SK-N-SH (cell line): Measurements from ENCODE around the gene ZNF225. TPM values are rescaled to one million over a fixed set of nuclear protein-coding genes. Genes with fewer than 3 reads are reported as not detected.
A peak's percentile ranks its signal among the peaks of the same experiment; 100 is the strongest.

ENCODE experiments used
- CTCF ChIA-PET: fragments of 300-600, 350-600 bp; formaldehyde crosslinking; extraction: SDS; loops from one replicate; lab custom pipeline; 2021; lab: Yijun Ruan, JAX
- POLR2A ChIA-PET: fragments of 350-600 bp; sonication (Branson Sonifier 250); formaldehyde crosslinking; extraction: SDS; loops from one replicate; lab custom pipeline; 2020; ENCODE audit warnings: antibody characterized with exemption, inconsistent platforms; lab: Yijun Ruan, JAX
- DNase-seq: peaks from one replicate; pipeline ENCODE4 v3.0.0; 2012
- H2AFZ ChIP-seq: fragments of 200-600 bp; sonication (generic); 2 replicates; pipeline ENCODE4 v1.8.1; 2016; ENCODE audit warnings: antibody characterized with exemption, mild to moderate bottlenecking, low read depth
- H3F3A ChIP-seq: fragments of 200-600 bp; sonication (generic); replicated peaks from 2 replicates; pipeline ENCODE3; 2016; ENCODE audit warnings: antibody characterized with exemption, mild to moderate bottlenecking; ENCODE audit not compliant: insufficient read depth
- H3K27ac ChIP-seq, 2 experiments: fragments of 200-500 bp in 1 of 2; fragments of 200-600 bp in 1 of 2; sonication (Bioruptor generic) in 1 of 2; sonication (generic), shearing (Covaris generic) in 1 of 2; 2 replicates each; pipeline versions ENCODE4 v1.5.1 to v1.6.1; 2014 to 2016; ENCODE audit warnings: low read depth in 2 of 2, inconsistent platforms in 1 of 2, low read length in 1 of 2, mild to moderate bottlenecking in 1 of 2, mixed read lengths in 1 of 2
- H3K27me3 ChIP-seq: fragments of 200-600 bp; sonication (generic), shearing (Covaris generic); 2 replicates; pipeline ENCODE4 v1.6.1; 2016; ENCODE audit warnings: mixed run types; ENCODE audit not compliant: insufficient read depth
- H3K36me3 ChIP-seq, 2 experiments: fragments of 200-500 bp in 1 of 2; fragments of 200-600 bp in 1 of 2; sonication (Bioruptor generic) in 1 of 2; sonication (generic) in 1 of 2; replicated peaks in 1 of 2; 2 replicates each; pipeline versions ENCODE3 to v1.5.1; 2014 to 2016; ENCODE audit warnings: low read length in 1 of 2, mild to moderate bottlenecking in 1 of 2; ENCODE audit not compliant: insufficient read depth in 2 of 2, control insufficient read depth in 1 of 2
- H3K4me1 ChIP-seq, 2 experiments: fragments of 200-500 bp in 1 of 2; fragments of 200-600 bp in 1 of 2; sonication (Bioruptor generic) in 1 of 2; sonication (generic), shearing (Covaris generic) in 1 of 2; 2 replicates each; pipeline versions ENCODE4 v1.5.1 to v1.6.1; 2014 to 2016; ENCODE audit warnings: low read depth in 1 of 2, low read length in 1 of 2, mixed run types in 1 of 2; ENCODE audit not compliant: insufficient read depth in 2 of 2, control insufficient read depth in 1 of 2
- H3K4me2 ChIP-seq: fragments of 200-600 bp; sonication (generic), shearing (Covaris generic); 2 replicates; pipeline ENCODE4 v1.6.1; 2017; ENCODE audit warnings: mixed run types
- H3K4me3 ChIP-seq, 2 experiments: fragments of 200-500 bp in 1 of 2; fragments of 200-600 bp in 1 of 2; sonication (Bioruptor generic) in 1 of 2; sonication (generic), shearing (Covaris generic) in 1 of 2; 2 replicates each; pipeline versions ENCODE4 v1.5.1 to v1.8.1; 2014 to 2016; ENCODE audit warnings: low read depth in 2 of 2, inconsistent platforms in 1 of 2, low read length in 1 of 2, mild to moderate bottlenecking in 1 of 2, mixed read lengths in 1 of 2, moderate library complexity in 1 of 2
- H3K79me2 ChIP-seq: fragments of 200-600 bp; sonication (generic); 2 replicates; pipeline ENCODE4 v1.8.1; 2017; ENCODE audit warnings: mild to moderate bottlenecking; ENCODE audit not compliant: insufficient read depth
- H3K9ac ChIP-seq: fragments of 200-600 bp; sonication (generic); 2 replicates; pipeline ENCODE4 v1.6.1; 2017; ENCODE audit warnings: mixed run types
- H3K9me2 ChIP-seq: fragments of 200-600 bp; sonication (generic); 2 replicates; pipeline ENCODE4 v1.6.1; 2017; ENCODE audit warnings: mixed run types
- H3K9me3 ChIP-seq: fragments of 200-600 bp; sonication (generic); 2 replicates; pipeline ENCODE4 v1.6.1; 2017; ENCODE audit warnings: mixed run types, mild to moderate bottlenecking, moderate library complexity
- H4K20me1 ChIP-seq: fragments of 200-600 bp; sonication (generic); 2 replicates; pipeline ENCODE4 v1.6.1; 2017; ENCODE audit warnings: mild to moderate bottlenecking, mixed run types; ENCODE audit not compliant: insufficient read depth
- ELF1 ChIP-seq: IDR thresholded peaks from 2 replicates; pipeline ENCODE4 v1.4.0; 2012
- EZH2phosphoT487 ChIP-seq: fragments of 200-600 bp; sonication (generic); IDR thresholded peaks from 2 replicates; pipeline ENCODE4 v1.6.1; 2017; ENCODE audit warnings: low read depth, mixed run types, mild to moderate bottlenecking, antibody characterized with exemption, moderate library complexity, borderline replicate concordance
- GATA2 ChIP-seq: sonication (generic); formaldehyde crosslinking; IDR thresholded peaks from 2 replicates; pipeline ENCODE4 v1.5.0; 2020; ENCODE audit warnings: mild to moderate bottlenecking, missing genetic modification reagents
- MXI1 ChIP-seq: IDR thresholded peaks from 2 replicates; pipeline ENCODE4 v1.6.1; 2012; ENCODE audit warnings: mild to moderate bottlenecking, low read depth, low read length, improper control_type of control experiment
- NFIC ChIP-seq: IDR thresholded peaks from 2 replicates; pipeline ENCODE4 v1.4.0; 2012; ENCODE audit warnings: borderline replicate concordance
- RXRA ChIP-seq: IDR thresholded peaks from 2 replicates; pipeline ENCODE4 v1.4.0; 2012; ENCODE audit warnings: low read depth, mild to moderate bottlenecking, borderline replicate concordance
- SIN3A ChIP-seq: IDR thresholded peaks from 2 replicates; pipeline ENCODE4 v1.6.1; 2012; ENCODE audit warnings: low read depth, mild to moderate bottlenecking, low read length, moderate library complexity, borderline replicate concordance
- TAF1 ChIP-seq: IDR thresholded peaks from 2 replicates; pipeline ENCODE4 v1.6.1; 2012; ENCODE audit warnings: low read depth, mild to moderate bottlenecking, low read length, moderate library complexity, borderline replicate concordance
- YY1 ChIP-seq: IDR thresholded peaks from 2 replicates; pipeline ENCODE4 v1.4.0; 2012; ENCODE audit warnings: low read depth, mild to moderate bottlenecking
- WGBS: methylation state at CpG from one replicate; pipeline ENCODE4 v1.1.6; 2017; ENCODE audit warnings: low lambda C conversion rate; 5-methylcytosine and 5-hydroxymethylcytosine counted together
- polyA plus RNA-seq, 3 experiments: library from polyadenylated mRNA; depleted of rRNA; stranded (reverse); fragments of >200 nt; gene quantifications; 2 replicates each; pipeline ENCODE4 v1.2.3, GENCODE V29; 2012
- TF ChIP-seq, protein P1 (sequence below): fragments of 150-350 bp; IDR thresholded peaks from 2 replicates; pipeline ENCODE4 v1.6.1; 2016; ENCODE audit warnings: mild to moderate bottlenecking, low read depth, low read length
- TF ChIP-seq, protein P2 (sequence below): fragments of 200-600 bp; sonication (generic); IDR thresholded peaks from 2 replicates; pipeline ENCODE4 v1.6.1; 2017; ENCODE audit warnings: antibody characterized with exemption, mild to moderate bottlenecking, moderate library complexity

The ZNF225 gene
- polyA plus RNA-seq, 1 of the 3 experiments (the other 2 are of a cell fraction) = 1.2 TPM

- TF ChIP-seq NFIC (no peak), RXRA (no peak), TAF1 (peak; percentile 41; the same call in 1 of the 2 replicates), GATA2 (no peak), EZH2phosphoT487 (no peak), MXI1 (peak; percentile 90), YY1 (peak; percentile 48)
- TF ChIP-seq, protein P1, sequence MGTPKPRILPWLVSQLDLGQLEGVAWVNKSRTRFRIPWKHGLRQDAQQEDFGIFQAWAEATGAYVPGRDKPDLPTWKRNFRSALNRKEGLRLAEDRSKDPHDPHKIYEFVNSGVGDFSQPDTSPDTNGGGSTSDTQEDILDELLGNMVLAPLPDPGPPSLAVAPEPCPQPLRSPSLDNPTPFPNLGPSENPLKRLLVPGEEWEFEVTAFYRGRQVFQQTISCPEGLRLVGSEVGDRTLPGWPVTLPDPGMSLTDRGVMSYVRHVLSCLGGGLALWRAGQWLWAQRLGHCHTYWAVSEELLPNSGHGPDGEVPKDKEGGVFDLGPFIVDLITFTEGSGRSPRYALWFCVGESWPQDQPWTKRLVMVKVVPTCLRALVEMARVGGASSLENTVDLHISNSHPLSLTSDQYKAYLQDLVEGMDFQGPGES = no peak
- TF ChIP-seq, protein P2, sequence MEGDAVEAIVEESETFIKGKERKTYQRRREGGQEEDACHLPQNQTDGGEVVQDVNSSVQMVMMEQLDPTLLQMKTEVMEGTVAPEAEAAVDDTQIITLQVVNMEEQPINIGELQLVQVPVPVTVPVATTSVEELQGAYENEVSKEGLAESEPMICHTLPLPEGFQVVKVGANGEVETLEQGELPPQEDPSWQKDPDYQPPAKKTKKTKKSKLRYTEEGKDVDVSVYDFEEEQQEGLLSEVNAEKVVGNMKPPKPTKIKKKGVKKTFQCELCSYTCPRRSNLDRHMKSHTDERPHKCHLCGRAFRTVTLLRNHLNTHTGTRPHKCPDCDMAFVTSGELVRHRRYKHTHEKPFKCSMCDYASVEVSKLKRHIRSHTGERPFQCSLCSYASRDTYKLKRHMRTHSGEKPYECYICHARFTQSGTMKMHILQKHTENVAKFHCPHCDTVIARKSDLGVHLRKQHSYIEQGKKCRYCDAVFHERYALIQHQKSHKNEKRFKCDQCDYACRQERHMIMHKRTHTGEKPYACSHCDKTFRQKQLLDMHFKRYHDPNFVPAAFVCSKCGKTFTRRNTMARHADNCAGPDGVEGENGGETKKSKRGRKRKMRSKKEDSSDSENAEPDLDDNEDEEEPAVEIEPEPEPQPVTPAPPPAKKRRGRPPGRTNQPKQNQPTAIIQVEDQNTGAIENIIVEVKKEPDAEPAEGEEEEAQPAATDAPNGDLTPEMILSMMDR = 0 out of 2 replicates have a peak, but pooled peaks have one; percentile 21
- TF ChIP-seq, all 33 proteins: peak for 15
These were observed 28.2 kb downstream of the ZNF225 start, which contains the start of gene ZNF234 (continued) for GRCh38 chr19:44141191-44142058.

GRCh38 chr19:44142059-44142433, 28.8 kb downstream of the ZNF225 start:
- Histone ChIP-seq H3K36me3 (peaks cover 15 to 20% of the 10 kb centered on the region in 2 experiments), H3K9me3 (no peaks in the 10 kb centered on the region)
- POLR2A ChIA-PET = interaction anchor here (1.0 kb wide), 1 partner anchor 65 kb away, joined by 4 read pairs; no protein-coding TSS in a partner anchor
- TF ChIP-seq SIN3A = peak; percentile 80; the same call in 1 of the 2 replicates
- TF ChIP-seq ELF1 = no peak
- TF ChIP-seq MXI1 = peak; percentile 92
- TF ChIP-seq, all 33 proteins: peak for 2
- Histone ChIP-seq H3K79me2 (peaks cover 16% of the 10 kb centered on the region), H3K4me2 (peak overlapping the region; percentile 90), H3K9me2 (no peaks in the 10 kb centered on the region), H3K9ac (peak overlapping the region; percentile 62), H3K27ac (peak overlapping the region in 1 of 2 experiments; percentile 83; a peak in 1 of 4 replicates), H3F3A (no peaks in the 10 kb centered on the region), H3K27me3 (no peaks in the 10 kb centered on the region), H4K20me1 (no peaks in the 10 kb centered on the region), H2AFZ (peak overlapping the region; percentile 94), H3K4me1 (peaks cover 0 to 2% of the 10 kb centered on the region in 2 experiments; a peak in 1 of 4 replicates), H3K4me3 (peak overlapping the region; percentile 81 to 90)
- WGBS = 18% methylated on average over 13 of the region's 13 CpGs
- CTCF ChIA-PET = interaction anchor here (1.1 kb wide), 1 partner anchor 26 kb away, joined by 3 read pairs; no protein-coding TSS in a partner anchor
- no peak for DNase-seq
